Mesenchymal stem cell (in vitro differentiated cells and primary cell): ENCODE measurements around the gene SOX9.

Source experiments
- DNase-seq: peaks from one replicate; pipeline ENCODE4 v3.0.0-alpha.2; 2013
- H2AFZ ChIP-seq: one replicate; pipeline ENCODE4 v1.6.1; 2013; ENCODE audit warnings: low read depth, mild to moderate bottlenecking, control low read depth, inconsistent platforms, low read length, moderate library complexity
- H2AK5ac ChIP-seq: 2 replicates; pipeline ENCODE4 v1.6.1; 2013; ENCODE audit warnings: low read length, moderate library complexity, mild to moderate bottlenecking, inconsistent platforms; ENCODE audit not compliant: severe bottlenecking
- H2BK120ac ChIP-seq: one replicate; pipeline ENCODE4 v1.6.1; 2013; ENCODE audit warnings: low read depth, mild to moderate bottlenecking, inconsistent platforms, low read length, moderate library complexity
- H2BK12ac ChIP-seq, 2 experiments: one replicate each; pipeline ENCODE4 v1.6.1; 2013; ENCODE audit warnings: inconsistent platforms in 2 of 2, low read length in 2 of 2, mild to moderate bottlenecking in 2 of 2, moderate library complexity in 2 of 2, control low read depth in 1 of 2
- H2BK15ac ChIP-seq: one replicate; pipeline ENCODE4 v1.6.1; 2013; ENCODE audit warnings: mild to moderate bottlenecking, low read depth, inconsistent platforms; ENCODE audit not compliant: poor library complexity, severe bottlenecking
- H2BK5ac ChIP-seq: 2 replicates; pipeline ENCODE4 v1.6.1; 2013; ENCODE audit warnings: low read depth, mild to moderate bottlenecking, low read length, control low read depth, inconsistent platforms; ENCODE audit not compliant: poor library complexity, severe bottlenecking
- H3K14ac ChIP-seq, 2 experiments: one replicate each; pipeline ENCODE4 v1.6.1; 2013; ENCODE audit warnings: inconsistent platforms in 2 of 2, low read length in 2 of 2, control low read depth in 1 of 2, mild to moderate bottlenecking in 1 of 2, moderate library complexity in 1 of 2
- H3K18ac ChIP-seq, 2 experiments: one replicate each; pipeline ENCODE4 v1.6.1; 2013; ENCODE audit warnings: inconsistent platforms in 2 of 2, low read length in 2 of 2, control low read depth in 1 of 2, low read depth in 1 of 2, mild to moderate bottlenecking in 1 of 2
- H3K23ac ChIP-seq, 2 experiments: one replicate each; pipeline ENCODE4 v1.6.1; 2013; ENCODE audit warnings: inconsistent platforms in 2 of 2, low read length in 2 of 2, mild to moderate bottlenecking in 2 of 2, moderate library complexity in 2 of 2, control low read depth in 1 of 2
- H3K27ac ChIP-seq: 2 replicates; pipeline ENCODE4 v1.5.1; 2013; ENCODE audit warnings: mild to moderate bottlenecking, moderate library complexity, low read length, control low read depth, inconsistent platforms; ENCODE audit not compliant: poor library complexity, severe bottlenecking
- H3K27me3 ChIP-seq, 2 experiments: 2 replicates each; pipeline versions ENCODE4 v1.6.1 to v1.7.0; 2013; ENCODE audit warnings: low read length in 2 of 2, mild to moderate bottlenecking in 2 of 2, moderate library complexity in 2 of 2, control low read depth in 1 of 2, inconsistent platforms in 1 of 2; ENCODE audit not compliant: control insufficient read depth in 1 of 2, insufficient read depth in 1 of 2
- H3K36me3 ChIP-seq, 2 experiments: 2 replicates each; pipeline versions ENCODE4 v1.6.1 to v1.7.0; 2013; ENCODE audit warnings: low read length in 2 of 2, control low read depth in 1 of 2, inconsistent platforms in 1 of 2, low read depth in 1 of 2, mild to moderate bottlenecking in 1 of 2; ENCODE audit not compliant: insufficient read depth in 2 of 2, control insufficient read depth in 1 of 2
- H3K4ac ChIP-seq, 2 experiments: one replicate each; pipeline ENCODE4 v1.6.1; 2013; ENCODE audit warnings: inconsistent platforms in 2 of 2, low read length in 2 of 2, mild to moderate bottlenecking in 2 of 2, moderate library complexity in 2 of 2, control low read depth in 1 of 2, low read depth in 1 of 2
- H3K4me1 ChIP-seq: 2 replicates; pipeline ENCODE4 v1.6.1; 2013; ENCODE audit warnings: low read depth, low read length, control low read depth; ENCODE audit not compliant: control insufficient read depth, insufficient read depth
- H3K4me2 ChIP-seq: 2 replicates; pipeline ENCODE4 v1.6.1; 2013; ENCODE audit warnings: low read length, mild to moderate bottlenecking, inconsistent platforms; ENCODE audit not compliant: poor library complexity, severe bottlenecking
- H3K4me3 ChIP-seq, 2 experiments: 2 replicates each; pipeline versions ENCODE4 v1.5.1 to v1.7.0; 2013; ENCODE audit warnings: low read length in 2 of 2, mild to moderate bottlenecking in 2 of 2, control low read depth in 1 of 2, low read depth in 1 of 2; ENCODE audit not compliant: insufficient read depth in 1 of 2
- H3K79me1 ChIP-seq: replicated peaks from 2 replicates; pipeline ENCODE4 v1.6.1; 2013; ENCODE audit warnings: mild to moderate bottlenecking, control low read depth, low read length, inconsistent platforms; ENCODE audit not compliant: poor library complexity, severe bottlenecking
- H3K9ac ChIP-seq: 2 replicates; pipeline ENCODE4 v1.7.0; 2013; ENCODE audit warnings: mild to moderate bottlenecking, low read length, moderate library complexity
- H3K9me3 ChIP-seq: 2 replicates; pipeline ENCODE4 v1.7.0; 2013; ENCODE audit warnings: mild to moderate bottlenecking, low read length; ENCODE audit not compliant: control insufficient read depth
- H4K8ac ChIP-seq: one replicate; pipeline ENCODE4 v1.6.1; 2013; ENCODE audit warnings: inconsistent platforms, mild to moderate bottlenecking, low read length, moderate library complexity
- H4K91ac ChIP-seq: one replicate; pipeline ENCODE4 v1.6.1; 2013; ENCODE audit warnings: mild to moderate bottlenecking, low read length, inconsistent platforms
- WGBS: methylation state at CpG from one replicate; pipeline ENCODE4 v1.1.7; 2013; ENCODE audit warnings: mixed read lengths; 5-methylcytosine and 5-hydroxymethylcytosine counted together

Gene SOX9

DNA sequence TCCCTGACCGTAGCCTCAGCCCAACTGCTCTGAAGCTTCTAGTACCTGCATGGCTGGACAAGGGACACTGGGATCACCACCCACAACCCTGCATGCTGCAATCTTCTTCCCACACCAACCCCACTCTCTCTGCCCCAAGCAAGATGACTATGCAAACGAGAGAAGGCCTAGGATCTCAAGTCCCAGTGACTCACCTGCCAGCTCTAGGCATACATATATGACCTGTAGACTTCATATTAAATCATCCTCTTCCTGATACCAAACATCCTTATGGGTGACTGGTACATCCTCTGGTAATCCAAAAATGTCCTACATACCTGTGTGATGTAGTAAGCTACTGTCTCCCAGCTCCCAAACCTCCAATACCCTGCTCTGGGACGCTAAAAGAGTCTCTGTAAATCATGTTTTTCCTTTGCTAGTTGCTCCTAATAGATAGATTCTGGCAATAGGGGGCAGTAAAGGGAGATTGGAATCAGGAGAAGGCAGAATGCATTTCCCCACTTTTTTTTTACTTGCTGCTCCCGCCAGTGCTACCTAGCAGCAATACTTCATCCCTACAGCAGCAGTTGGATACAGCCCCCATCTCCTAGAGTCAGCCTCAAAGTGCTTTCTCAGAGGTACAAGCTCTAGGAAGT is 43.4 kb upstream of the SOX9 start:
- H3K9ac ChIP-seq, result no peak overlapping the region
- no peak overlapping the region for H3K4me3 ChIP-seq
- H3K9me3 ChIP-seq, result no peaks in the 10 kb centered on the region
- H2AFZ ChIP-seq, result no peak overlapping the region
- H2BK120ac ChIP-seq, result no peak overlapping the region
- no peak overlapping the region for H2BK5ac ChIP-seq
- no peak overlapping the region for H2BK15ac ChIP-seq
- H3K14ac ChIP-seq, result no peak overlapping the region
- no peaks in the 10 kb centered on the region for H3K79me1 ChIP-seq
- H3K36me3 ChIP-seq, result no peaks in the 10 kb centered on the region
- H3K27me3 ChIP-seq, result peaks cover 3 to 11% of the 10 kb centered on the region in 2 experiments
- 68% methylated on average over 4 of the region's 4 CpGs for WGBS
- H2BK12ac ChIP-seq, result no peak overlapping the region
- H3K18ac ChIP-seq, result no peak overlapping the region
- H4K91ac ChIP-seq, result no peak overlapping the region
- H3K4me1 ChIP-seq, result no peaks in the 10 kb centered on the region
- no peak overlapping the region for H2AK5ac ChIP-seq
- H3K23ac ChIP-seq, result no peak overlapping the region
- H3K4ac ChIP-seq, result no peak overlapping the region
- H4K8ac ChIP-seq, result no peak overlapping the region
- H3K27ac ChIP-seq, result no peak overlapping the region
- no peak for DNase-seq
- H3K4me2 ChIP-seq, result no peak overlapping the region

DNA sequence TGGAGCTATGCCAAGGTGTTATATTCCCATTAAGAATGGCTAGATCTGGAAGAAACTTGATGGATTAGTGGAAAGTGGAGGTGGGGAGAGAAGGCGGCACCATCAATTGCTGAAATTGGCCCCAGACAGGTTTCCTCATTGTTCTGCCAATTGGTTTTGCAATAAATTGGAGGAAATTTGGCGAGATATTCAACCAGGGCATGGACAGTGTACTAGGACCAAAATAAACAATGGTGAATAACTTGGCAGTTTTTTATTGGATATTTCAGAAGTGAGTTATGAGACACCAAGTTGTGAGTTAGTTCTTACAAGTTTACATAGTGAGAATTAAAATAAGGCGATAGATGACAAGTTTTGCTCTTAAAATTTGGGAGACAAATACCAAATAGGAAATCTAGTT is 41.1 kb upstream of the SOX9 start:
- Histone ChIP-seq H3K9me3 (no peaks in the 10 kb centered on the region), H3K18ac (no peak overlapping the region), H3K4me1 (no peaks in the 10 kb centered on the region), H2AK5ac (no peak overlapping the region), H3K4me3 (no peak overlapping the region), H2AFZ (no peak overlapping the region), H3K4ac (no peak overlapping the region), H2BK12ac (no peak overlapping the region), H3K23ac (no peak overlapping the region), H2BK15ac (no peak overlapping the region), H3K79me1 (no peaks in the 10 kb centered on the region), H3K14ac (no peak overlapping the region), H3K9ac (no peak overlapping the region), H2BK5ac (no peak overlapping the region), H4K91ac (no peak overlapping the region), H3K4me2 (no peak overlapping the region), H2BK120ac (no peak overlapping the region), H3K27ac (no peak overlapping the region), H4K8ac (no peak overlapping the region), H3K27me3 (peaks cover 2 to 13% of the 10 kb centered on the region in 2 experiments), H3K36me3 (no peaks in the 10 kb centered on the region)
- no peak for DNase-seq
- WGBS, result 89% methylated on average over 2 of the region's 3 CpGs

DNA sequence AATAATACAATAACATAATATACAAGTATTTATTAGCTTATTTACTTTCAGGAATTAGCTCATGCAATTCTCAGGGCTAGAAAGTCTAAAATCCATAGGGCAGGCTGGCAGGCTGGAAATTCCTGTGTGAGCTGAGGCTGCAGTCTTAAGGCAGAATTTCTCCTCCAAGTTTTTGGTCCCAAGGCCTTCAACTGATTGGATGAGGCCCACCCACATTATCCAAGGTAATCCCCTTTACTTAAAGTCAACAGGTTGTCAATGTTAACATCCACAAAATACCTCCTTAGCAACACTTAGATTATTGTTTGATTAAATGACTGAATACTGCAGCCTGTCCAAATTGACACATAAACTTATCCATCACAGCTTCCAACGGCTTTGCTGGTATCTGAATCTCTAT is 32.9 kb upstream of the SOX9 start:
- no peak overlapping the region for H2BK5ac ChIP-seq
- H3K23ac ChIP-seq, result no peak overlapping the region
- no peak overlapping the region for H2BK120ac ChIP-seq
- peaks cover 11 to 22% of the 10 kb centered on the region in 2 experiments for H3K27me3 ChIP-seq
- H2BK12ac ChIP-seq, result no peak overlapping the region
- no peak overlapping the region for H3K14ac ChIP-seq
- H4K8ac ChIP-seq, result no peak overlapping the region
- no peaks in the 10 kb centered on the region for H3K4me1 ChIP-seq
- H3K36me3 ChIP-seq, result no peaks in the 10 kb centered on the region
- H2AK5ac ChIP-seq, result no peak overlapping the region
- H3K27ac ChIP-seq, result no peak overlapping the region
- H3K4ac ChIP-seq, result no peak overlapping the region
- no peak overlapping the region for H3K4me3 ChIP-seq
- H3K4me2 ChIP-seq, result no peak overlapping the region
- H3K9me3 ChIP-seq, result no peaks in the 10 kb centered on the region
- no peak overlapping the region for H2BK15ac ChIP-seq
- no peak for DNase-seq
- no peak overlapping the region for H4K91ac ChIP-seq
- no peaks in the 10 kb centered on the region for H3K79me1 ChIP-seq
- no peak overlapping the region for H3K18ac ChIP-seq
- 100% methylated on average over 1 of the region's 1 CpG for WGBS
- H2AFZ ChIP-seq, result no peak overlapping the region
- H3K9ac ChIP-seq, result no peak overlapping the region

DNA sequence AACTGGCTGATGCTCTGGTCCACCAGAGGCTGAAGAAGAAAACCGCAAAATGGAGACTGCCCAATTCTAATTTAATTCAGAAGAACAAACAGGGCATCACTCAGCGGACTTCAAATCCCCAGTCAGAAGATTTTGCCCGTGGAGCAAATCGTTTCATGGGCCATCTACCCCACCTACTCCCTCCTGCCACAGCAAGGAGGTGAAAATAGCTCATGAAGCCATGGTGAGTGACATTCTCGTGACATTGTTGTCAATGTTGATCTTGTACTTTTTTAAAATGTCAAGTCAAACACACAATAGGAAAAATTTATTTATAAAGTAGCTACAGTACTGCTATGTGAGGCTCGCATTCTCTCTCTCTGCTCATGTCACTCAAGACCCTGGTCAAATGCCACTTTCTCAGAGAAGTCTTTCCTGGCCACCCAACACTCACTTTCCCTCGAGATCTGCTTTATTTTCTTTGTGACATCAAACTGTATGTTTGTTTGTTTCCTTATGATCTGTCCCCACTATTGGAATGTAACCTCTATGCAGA is 31.3 kb upstream of the SOX9 start:
- no peak overlapping the region for H4K91ac ChIP-seq
- WGBS, result 85% methylated on average over 5 of the region's 7 CpGs
- H2BK15ac ChIP-seq, result no peak overlapping the region
- no peak overlapping the region for H4K8ac ChIP-seq
- H3K36me3 ChIP-seq, result no peaks in the 10 kb centered on the region
- no peaks in the 10 kb centered on the region for H3K79me1 ChIP-seq
- H3K18ac ChIP-seq, result no peak overlapping the region
- no peak overlapping the region for H3K4me3 ChIP-seq
- H3K9ac ChIP-seq, result no peak overlapping the region
- H2BK120ac ChIP-seq, result no peak overlapping the region
- no peak overlapping the region for H3K23ac ChIP-seq
- no peak overlapping the region for H3K4ac ChIP-seq
- no peaks in the 10 kb centered on the region for H3K4me1 ChIP-seq
- no peak overlapping the region for H2BK5ac ChIP-seq
- no peak overlapping the region for H2AK5ac ChIP-seq
- H2AFZ ChIP-seq, result no peak overlapping the region
- H3K4me2 ChIP-seq, result no peak overlapping the region
- DNase-seq, result no peak
- no peak overlapping the region for H2BK12ac ChIP-seq
- no peaks in the 10 kb centered on the region for H3K9me3 ChIP-seq
- no peak overlapping the region for H3K14ac ChIP-seq
- H3K27ac ChIP-seq, result no peak overlapping the region
- peaks cover 11 to 14% of the 10 kb centered on the region in 2 experiments for H3K27me3 ChIP-seq
